Activated naive CD4-positive, alpha-beta T cell treated with anti-CD3 and anti-CD28 coated beads for 36 hours (primary cell): ENCODE measurements around the gene TMA7. TPM values are rescaled to one million over a fixed set of nuclear protein-coding genes. Genes with fewer than 3 reads are reported as not detected.
"Not testable (repeated sequence)": the region's sequence is repeated elsewhere in the genome, so short reads cannot be mapped to it uniquely, and the experiment has no call there.

Source experiments
- CTCF ChIA-PET: fragments of 350-600 bp; sonication (Branson Sonifier 250); formaldehyde crosslinking; loops from one replicate; lab custom pipeline; 2021; ENCODE audit warnings: antibody characterized with exemption; lab: Charles Lee
- DNase-seq: peaks from one replicate; pipeline ENCODE4 v3.0.0-alpha.2; 2020
- H3K27ac Mint-ChIP-seq: one replicate; pipeline ENCODE4 v1.8.0; 2021; ENCODE audit warnings: mild to moderate bottlenecking, mixed read lengths
- H3K27me3 Mint-ChIP-seq: one replicate; pipeline ENCODE4 v1.8.0; 2021; ENCODE audit warnings: low read depth, mixed read lengths
- H3K36me3 Mint-ChIP-seq: one replicate; pipeline ENCODE4 v1.8.0; 2021; ENCODE audit warnings: low read depth, mixed read lengths
- H3K4me1 Mint-ChIP-seq: one replicate; pipeline ENCODE4 v1.8.0; 2021; ENCODE audit warnings: low read depth, mixed read lengths
- H3K4me3 Mint-ChIP-seq: one replicate; pipeline ENCODE4 v1.8.0; 2021; ENCODE audit warnings: mild to moderate bottlenecking, moderate library complexity, mixed read lengths
- H3K9me3 Mint-ChIP-seq: one replicate; pipeline ENCODE4 v1.8.0; 2021; ENCODE audit warnings: mixed read lengths
- intact Hi-C: fragments of 100-400 bp; cut with micrococcal nuclease; formaldehyde crosslinking; loops from one replicate; pipeline ENCODE4 v1.15.1; 2023
- total RNA-seq, 2 experiments: library from RNA; stranded (reverse); gene quantifications; one replicate each; pipeline ENCODE4 v1.2.3, GENCODE V29; 2021

The TMA7 gene
- total RNA-seq, 2 experiments from 2014 or later = 319 to 353 TPM

DNA sequence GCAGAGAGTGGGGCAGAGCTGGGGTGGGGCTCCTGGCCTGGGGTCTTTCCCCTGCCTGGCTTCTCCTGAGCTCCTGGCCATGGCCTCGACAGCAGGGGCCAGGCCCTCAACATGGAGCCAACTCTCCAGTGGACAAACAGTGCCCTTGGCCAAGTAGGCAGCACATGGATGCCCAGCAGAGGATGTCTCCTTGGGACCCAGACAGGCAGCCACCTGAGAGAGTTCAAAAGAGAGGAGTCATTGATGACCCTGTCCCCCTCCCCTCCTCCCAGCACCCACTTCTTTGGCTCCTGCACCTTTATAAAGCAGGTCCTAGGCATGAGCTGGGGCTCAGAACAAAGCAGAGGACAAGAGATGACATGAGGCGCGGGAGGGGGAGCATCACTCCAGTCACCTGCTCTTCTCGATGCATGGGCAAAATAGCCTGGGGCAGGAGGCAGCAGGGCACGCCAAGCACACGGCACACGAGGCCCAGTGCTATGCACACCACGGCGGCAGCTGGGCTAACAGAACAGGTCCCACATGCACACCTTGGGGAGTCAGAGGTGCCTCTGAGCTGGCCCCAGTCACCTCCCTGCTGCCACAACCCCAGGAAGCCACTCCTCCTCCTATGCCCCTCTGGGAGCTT, 36.5 kb downstream of the TMA7 start:
- no peak for DNase-seq
- peaks cover 46% of the 10 kb centered on the region for H3K4me1 Mint-ChIP-seq

GRCh38 chr3:48477959-48478520, 38.0 kb downstream of the TMA7 start:
- no peaks in the 10 kb centered on the region for H3K36me3 Mint-ChIP-seq
- intact Hi-C loops = loop anchor here (10.0 kb wide), 1 partner anchor 1757 kb away; the partner anchor contains the start of gene GNAI2
- peak overlapping the region; percentile 52 for H3K27ac Mint-ChIP-seq
- H3K4me1 Mint-ChIP-seq = peaks cover 42% of the 10 kb centered on the region
- H3K9me3 Mint-ChIP-seq = no peaks in the 10 kb centered on the region
- no peaks in the 10 kb centered on the region for H3K27me3 Mint-ChIP-seq
- CTCF ChIA-PET = interaction anchor here (1.3 to 1.7 kb wide), 2 partner anchors 29 to 79 kb away, joined by 3 to 4 read pairs; no protein-coding TSS in a partner anchor
- no peak overlapping the region for H3K4me3 Mint-ChIP-seq
- no peak for DNase-seq

More for the DNA sequence above, 36.5 kb downstream of the TMA7 start:
- intact Hi-C loops = loop anchor here (10.0 kb wide), 1 partner anchor 1758 kb away; the partner anchor contains the start of gene GNAI2
- H3K27me3 Mint-ChIP-seq = no peaks in the 10 kb centered on the region
- H3K27ac Mint-ChIP-seq = peak overlapping the region; percentile 56
- H3K9me3 Mint-ChIP-seq = no peaks in the 10 kb centered on the region
- peaks cover 3% of the 10 kb centered on the region for H3K36me3 Mint-ChIP-seq
- CTCF ChIA-PET = interaction anchor here (0.7 to 1.3 kb wide), 2 partner anchors 71 to 81 kb away, joined by 3 read pairs; no protein-coding TSS in a partner anchor
- H3K4me3 Mint-ChIP-seq = no peak overlapping the region

GRCh38 chr3:48478626-48479555, 38.8 kb downstream of the TMA7 start:
- Mint-ChIP-seq H3K27ac (peak overlapping the region; percentile 93), H3K36me3 (no peaks in the 10 kb centered on the region), H3K4me1 (peaks cover 36% of the 10 kb centered on the region), H3K9me3 (no peaks in the 10 kb centered on the region), H3K27me3 (no peaks in the 10 kb centered on the region), H3K4me3 (peak overlapping the region; percentile 59)
- peak; percentile 66 for DNase-seq
- intact Hi-C loops = loop anchor here (10.0 kb wide), 1 partner anchor 1756 kb away; the partner anchor contains the start of gene GNAI2
- CTCF ChIA-PET = interaction anchor here (0.7 to 1.7 kb wide), 3 partner anchors 15 to 43 kb away, joined by 3 to 4 read pairs (median 3); no protein-coding TSS in a partner anchor

GRCh38 chr3:48480891-48481290, 40.8 kb downstream of the TMA7 start:
- H3K27me3 Mint-ChIP-seq, H3K27ac Mint-ChIP-seq, H3K4me3 Mint-ChIP-seq, CTCF ChIA-PET, DNase-seq, H3K9me3 Mint-ChIP-seq, H3K36me3 Mint-ChIP-seq, intact Hi-C loops: not testable (repeated sequence)
- H3K4me1 Mint-ChIP-seq = peaks cover 29% of the 10 kb centered on the region

DNA sequence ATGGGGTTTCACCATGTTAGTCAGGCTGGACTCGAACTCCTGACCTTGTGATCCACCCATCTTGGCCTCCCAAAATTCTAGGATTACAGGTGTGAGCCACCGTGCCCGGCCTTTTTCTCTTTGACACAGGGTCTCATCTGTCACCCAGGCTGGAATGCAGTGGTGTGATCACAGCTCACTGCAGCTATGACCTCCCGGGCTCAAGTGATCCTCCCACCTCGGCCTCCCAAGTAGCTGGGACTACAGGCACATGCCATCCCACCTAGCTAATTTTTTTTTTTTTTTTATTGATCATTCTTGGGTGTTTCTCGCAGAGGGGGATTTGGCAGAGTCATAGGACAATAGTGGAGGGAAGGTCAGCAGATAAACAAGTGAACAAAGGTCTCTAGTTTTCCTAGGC, 42.8 kb downstream of the TMA7 start:
- H3K27ac Mint-ChIP-seq, H3K9me3 Mint-ChIP-seq, DNase-seq, H3K27me3 Mint-ChIP-seq, H3K36me3 Mint-ChIP-seq, H3K4me3 Mint-ChIP-seq, intact Hi-C loops: not testable (repeated sequence)
- peaks cover 22% of the 10 kb centered on the region for H3K4me1 Mint-ChIP-seq
- CTCF ChIA-PET = interaction anchor here (0.8 kb wide), 1 partner anchor 9 kb away, joined by 3 read pairs; no protein-coding TSS in a partner anchor

GRCh38 chr3:48486952-48487351, 46.9 kb downstream of the TMA7 start:
- H3K4me1 Mint-ChIP-seq = no peaks in the 10 kb centered on the region
- H3K27me3 Mint-ChIP-seq = no peaks in the 10 kb centered on the region
- H3K9me3 Mint-ChIP-seq = no peaks in the 10 kb centered on the region
- no peak overlapping the region for H3K4me3 Mint-ChIP-seq
- intact Hi-C loops = no loop called here
- CTCF ChIA-PET = no interaction called here
- no peaks in the 10 kb centered on the region for H3K36me3 Mint-ChIP-seq
- no peak for DNase-seq
- H3K27ac Mint-ChIP-seq = no peak overlapping the region

GRCh38 chr3:48492461-48493202, 52.6 kb downstream of the TMA7 start:
- intact Hi-C loops = no loop called here
- Mint-ChIP-seq H3K9me3 (no peaks in the 10 kb centered on the region), H3K4me1 (no peaks in the 10 kb centered on the region), H3K36me3 (peaks cover 4% of the 10 kb centered on the region), H3K27ac (no peak overlapping the region), H3K4me3 (no peak overlapping the region), H3K27me3 (no peaks in the 10 kb centered on the region)
- no peak for DNase-seq
- CTCF ChIA-PET = interaction anchor here (0.6 kb wide), 1 partner anchor 14 kb away, joined by 4 read pairs; no protein-coding TSS in a partner anchor

DNA sequence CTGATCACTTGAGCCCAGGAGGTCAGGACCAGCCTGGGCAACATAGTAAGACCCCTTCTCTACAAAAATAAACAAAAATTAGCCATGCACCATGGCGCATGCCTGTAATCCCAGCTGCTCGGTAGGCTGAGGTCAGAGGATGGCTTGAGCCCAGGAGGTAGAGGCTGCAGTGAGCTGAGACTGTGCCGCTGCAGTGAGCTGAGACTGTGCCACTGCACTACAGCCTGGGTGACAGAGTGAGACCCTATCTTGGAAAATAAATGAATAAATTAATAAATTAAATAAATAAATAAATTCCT, 53.1 kb downstream of the TMA7 start:
- no peak overlapping the region for H3K4me3 Mint-ChIP-seq
- H3K36me3 Mint-ChIP-seq = peaks cover 7% of the 10 kb centered on the region
- no peak overlapping the region for H3K27ac Mint-ChIP-seq
- DNase-seq = no peak
- H3K9me3 Mint-ChIP-seq = peaks cover 1% of the 10 kb centered on the region
- no peaks in the 10 kb centered on the region for H3K4me1 Mint-ChIP-seq
- no peaks in the 10 kb centered on the region for H3K27me3 Mint-ChIP-seq
- intact Hi-C loops = no loop called here
- CTCF ChIA-PET = no interaction called here

Other genes with a start within 250 kb of the TMA7 start
- gene CAMP, start 216.8 kb upstream of the TMA7 start, total RNA-seq = not detected
- 10 to 100 TPM; 15.8 to 16.3 TPM for gene ZNF589, start 199.2 kb upstream of the TMA7 start, total RNA-seq
- 10 to 100 TPM; 17.7 to 24.4 TPM for gene NME6, start 138.9 kb upstream of the TMA7 start, total RNA-seq
- gene SPINK8, start 106.6 kb upstream of the TMA7 start, total RNA-seq = not detected
- not detected for gene FBXW12, start 68.0 kb upstream of the TMA7 start, total RNA-seq
- 1 to 10 TPM; 1.5 to 2.0 TPM for gene PLXNB1, start 10.2 kb upstream of the TMA7 start, total RNA-seq
- 10 to 100 TPM; 16.4 to 17.4 TPM for gene CCDC51, start 138 bp upstream of the TMA7 start, total RNA-seq
- 10 to 100 TPM in 1 of 2 experiments, 1 to 10 TPM in 1; 8.9 to 10.0 TPM for gene ATRIP, start 6.5 kb downstream of the TMA7 start, total RNA-seq
- gene SHISA5, start 63.9 kb downstream of the TMA7 start, total RNA-seq = 10 to 100 TPM; 85.7 to 90.3 TPM
- gene PFKFB4, start 116.5 kb downstream of the TMA7 start, total RNA-seq = 1 to 10 TPM; 5.1 to 5.4 TPM
- not detected for gene UCN2, start 123.5 kb downstream of the TMA7 start, total RNA-seq
- 1 to 10 TPM in 1 of 2 experiments, under 1 TPM in 1; 0.84 to 1.0 TPM for gene COL7A1, start 155.1 kb downstream of the TMA7 start, total RNA-seq
- gene UQCRC1, start 169.4 kb downstream of the TMA7 start, total RNA-seq = 100 to 1,000 TPM; 211 to 232 TPM
- not detected for gene TMEM89, start 181.5 kb downstream of the TMA7 start, total RNA-seq
- gene SLC26A6, start 195.2 kb downstream of the TMA7 start, total RNA-seq = 10 to 100 TPM; 24.3 to 24.7 TPM
- gene CELSR3, start 222.6 kb downstream of the TMA7 start, total RNA-seq = 1 to 10 TPM; 4.9 to 5.1 TPM
- 10 to 100 TPM; 27.3 to 28.7 TPM for gene NCKIPSD, start 245.7 kb downstream of the TMA7 start, total RNA-seq